Right lobe of liver (tissue), 4 donors: ENCODE measurements around the gene TRAF3IP1.

Experiments used
- CTCF ChIP-seq, 4 donors: fragments of 200-600 bp in 3 of 4; fragments of 450-650 bp in 1 of 4; IDR thresholded peaks; one replicate each; pipeline versions ENCODE4 v1.5.1 to v1.8.0; 2016 to 2022; ENCODE audit warnings: antibody characterized with exemption in 4 of 4, mild to moderate bottlenecking in 2 of 4
- POLR2A ChIP-seq: fragments of 450-650 bp; IDR thresholded peaks from one replicate; pipeline ENCODE4 v1.6.1; 2017; ENCODE audit warnings: antibody characterized with exemption, mild to moderate bottlenecking
- donor health status: DM: no; HTN: no; CAD: no.
- donor health status: DM: no; HTN: no; CAD: no.
- donor health status: DM: no; HTN: yes; CAD: no.

DNA sequence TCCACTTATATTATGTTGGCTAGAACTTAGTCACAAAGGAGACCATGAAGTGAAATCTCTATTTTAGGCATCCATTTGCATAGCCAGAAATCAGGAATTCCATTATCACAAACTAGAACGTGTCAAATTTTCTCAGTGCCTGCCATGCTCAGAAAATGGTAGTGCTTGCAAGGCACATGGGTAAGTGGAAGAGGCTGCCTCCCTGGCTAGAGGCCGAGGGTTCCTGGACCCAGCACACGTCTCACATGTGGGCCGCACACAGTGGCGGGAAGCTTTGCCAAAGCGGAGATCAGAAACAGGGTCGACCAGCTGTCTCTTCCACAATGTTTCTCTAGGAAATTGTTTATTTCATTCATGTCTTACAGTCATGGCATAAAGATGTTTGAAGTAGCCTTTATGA lies 42.3 kb downstream of the TRAF3IP1 start:
- TF ChIP-seq CTCF (IDR thresholded peaks at IDR 0.05) (no peak), POLR2A (no peak)
